HG03060 (cell line): ENCODE results near the gene THRB.

Source experiments
- ATAC-seq: cut with Tn5 transposase; IDR thresholded peaks from one replicate; pipeline ENCODE4 v1.9.1; 2021; ENCODE audit warnings: low read depth, moderate number of reproducible peaks; ENCODE audit not compliant: unreplicated experiment

Gene THRB

DNA sequence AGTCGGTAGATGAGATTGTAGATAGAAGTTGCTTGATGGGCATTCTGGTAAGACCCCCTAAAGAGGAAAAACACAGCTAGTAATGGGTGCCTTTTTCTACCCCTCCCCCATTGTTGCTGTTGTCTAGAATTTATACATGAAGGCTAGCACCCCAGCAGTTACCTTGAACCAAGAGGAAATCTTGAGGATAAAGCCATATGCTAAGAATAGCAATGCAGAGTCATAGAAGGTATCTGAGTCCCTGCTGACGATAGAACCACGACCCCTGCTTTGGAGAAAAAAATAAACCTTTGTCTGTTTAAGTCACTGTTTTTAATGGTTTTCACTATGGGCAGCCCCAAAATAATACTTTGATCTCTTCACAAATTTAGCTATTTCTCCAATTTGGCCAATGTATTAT lies 162.6 kb downstream of the THRB start:
- ATAC-seq = no peak

DNA sequence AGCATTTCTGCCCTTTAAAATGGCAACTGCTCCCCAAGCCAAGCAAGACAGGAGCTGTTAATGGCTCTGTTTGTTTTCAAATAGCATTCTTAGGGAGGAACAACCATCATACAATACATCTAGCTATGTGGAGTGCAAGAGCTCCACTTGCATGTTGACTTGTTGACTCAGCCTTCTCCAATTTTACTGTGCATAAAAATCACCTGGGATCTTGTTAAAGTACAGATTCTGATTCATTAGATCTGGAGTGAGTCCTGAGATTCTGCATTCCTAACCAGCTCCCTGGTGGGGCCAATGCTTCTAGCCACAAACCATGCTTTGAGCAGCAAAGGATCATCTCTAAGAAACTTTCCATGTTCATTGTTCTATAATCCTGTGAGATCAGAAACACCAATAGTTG lies 171.4 kb downstream of the THRB start:
- no peak for ATAC-seq

DNA sequence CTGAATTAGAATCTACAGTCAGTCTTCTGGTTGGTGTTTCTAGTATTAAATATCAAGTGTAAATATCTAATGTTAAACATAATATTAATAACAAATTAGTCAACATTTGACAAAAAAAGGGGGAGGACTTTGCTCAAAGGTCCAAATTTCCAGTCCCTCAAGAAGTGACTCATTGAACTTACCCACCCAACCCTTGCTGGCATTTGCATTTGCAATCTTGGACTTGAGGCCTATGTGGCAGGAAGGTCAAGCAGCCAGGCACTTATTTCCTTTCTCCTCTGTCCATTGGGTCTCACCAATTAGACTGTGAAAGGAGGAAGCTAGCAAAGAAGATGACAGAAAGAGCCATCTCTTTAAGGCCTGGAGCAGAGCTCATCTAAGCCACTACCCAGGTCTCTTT lies 174.0 kb downstream of the THRB start:
- ATAC-seq = no peak

DNA sequence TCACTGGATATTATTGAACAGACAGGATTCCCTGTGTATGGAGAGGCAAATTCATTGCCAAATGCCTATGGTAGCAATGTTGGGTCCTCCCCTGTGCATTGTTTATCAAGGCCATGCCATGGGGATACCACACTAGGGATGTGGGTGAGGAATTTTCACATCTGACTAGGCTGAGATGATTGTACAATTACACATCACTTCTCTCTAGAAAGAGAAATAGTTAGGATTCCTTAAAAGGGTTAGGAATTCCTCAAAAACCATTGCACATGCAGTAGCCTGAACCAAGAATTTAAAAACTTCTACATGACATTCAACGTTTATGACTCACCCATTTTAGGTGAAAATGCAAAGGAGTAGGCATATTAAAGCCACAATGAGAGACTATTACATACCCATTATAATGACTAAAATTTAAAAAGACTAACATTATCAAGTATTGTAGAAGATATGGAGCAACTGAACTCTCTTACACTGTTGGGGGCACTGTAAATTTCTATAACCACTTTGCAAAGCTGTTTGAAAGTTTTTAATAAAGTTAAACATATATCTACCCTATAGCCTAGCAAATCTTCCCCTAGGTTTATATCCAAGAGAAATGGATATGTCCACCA lies 175.9 kb downstream of the THRB start:
- ATAC-seq = no peak

DNA sequence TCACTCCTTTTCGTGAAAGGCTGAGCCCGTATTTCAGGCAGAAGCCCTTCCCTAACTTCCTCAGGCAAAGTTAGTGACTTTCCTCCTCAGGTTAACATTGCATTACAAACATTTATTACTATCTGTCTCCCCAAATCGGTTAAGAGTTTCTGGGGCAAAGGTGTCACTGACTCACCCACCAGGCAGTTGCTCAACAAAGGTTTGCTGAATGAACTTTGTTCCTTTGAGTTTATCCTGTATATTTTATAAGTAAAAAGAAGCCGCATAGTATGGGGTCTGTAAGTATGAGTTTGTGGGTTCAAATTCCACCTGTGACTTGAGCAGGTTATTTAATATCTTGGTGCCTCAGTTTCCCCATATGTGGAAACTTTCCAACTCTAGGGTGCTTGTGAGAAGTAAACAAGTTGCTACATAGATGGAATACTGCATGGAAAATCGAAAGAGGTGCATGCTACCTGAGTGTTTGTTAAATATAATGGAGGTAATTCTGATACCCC lies 177.7 kb downstream of the THRB start:
- ATAC-seq = no peak

DNA sequence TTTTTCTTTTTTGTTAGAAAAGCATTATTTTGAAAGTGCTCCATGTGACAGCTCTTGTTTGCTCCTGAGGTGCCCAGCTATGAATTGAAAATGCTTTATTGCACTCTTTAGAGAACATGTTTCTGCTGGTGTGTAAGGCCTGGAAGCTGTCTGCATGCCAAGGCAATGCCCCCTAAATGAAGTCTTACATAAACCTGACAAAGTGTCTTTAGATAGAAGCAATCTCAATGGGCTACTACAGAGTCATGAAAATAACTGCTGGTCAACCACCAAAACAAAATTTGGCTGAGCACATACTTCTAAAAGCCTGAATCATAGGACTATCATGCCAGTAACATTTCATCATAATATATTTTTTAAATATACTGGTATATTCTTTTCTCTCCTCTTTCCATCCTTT lies 178.7 kb downstream of the THRB start:
- ATAC-seq = no peak

DNA sequence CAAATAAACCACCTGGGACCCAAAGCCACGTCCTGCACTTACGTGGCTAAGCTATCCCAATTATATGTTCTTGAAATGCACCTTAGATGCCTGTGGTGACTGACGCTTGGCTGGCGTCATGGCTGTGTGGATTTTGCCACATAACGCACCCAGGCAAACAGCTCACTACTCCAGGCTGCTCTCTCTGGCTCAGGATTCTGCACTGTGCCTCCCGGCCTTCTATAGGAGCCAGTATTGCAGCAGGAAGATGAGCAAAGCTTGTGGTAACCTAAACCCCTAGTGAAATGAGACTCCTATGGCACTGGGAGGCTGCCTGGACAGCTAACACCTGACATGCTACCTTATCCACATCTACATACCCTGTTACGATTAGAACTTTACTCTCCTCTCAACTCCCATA lies 179.3 kb downstream of the THRB start:
- no peak for ATAC-seq

DNA sequence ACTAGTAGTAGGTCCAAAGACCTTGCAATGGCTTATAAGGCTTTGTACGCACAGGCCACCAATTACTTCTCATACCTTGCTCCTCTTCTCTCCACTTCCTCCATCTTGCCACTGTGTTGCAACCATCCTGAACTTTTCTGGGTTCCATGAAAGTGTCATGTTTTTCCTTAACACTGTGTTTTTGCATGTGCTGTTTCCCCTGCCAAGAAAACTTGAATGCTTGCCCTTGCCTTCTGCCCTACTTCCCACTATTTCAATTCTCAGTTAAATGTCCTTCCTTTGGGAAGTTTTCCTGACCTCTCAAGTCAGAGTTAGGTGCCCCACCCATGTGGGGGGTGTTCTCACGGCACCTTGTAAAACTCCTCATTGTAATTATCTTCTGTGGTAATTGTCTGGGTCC lies 182.8 kb downstream of the THRB start:
- no peak for ATAC-seq

DNA sequence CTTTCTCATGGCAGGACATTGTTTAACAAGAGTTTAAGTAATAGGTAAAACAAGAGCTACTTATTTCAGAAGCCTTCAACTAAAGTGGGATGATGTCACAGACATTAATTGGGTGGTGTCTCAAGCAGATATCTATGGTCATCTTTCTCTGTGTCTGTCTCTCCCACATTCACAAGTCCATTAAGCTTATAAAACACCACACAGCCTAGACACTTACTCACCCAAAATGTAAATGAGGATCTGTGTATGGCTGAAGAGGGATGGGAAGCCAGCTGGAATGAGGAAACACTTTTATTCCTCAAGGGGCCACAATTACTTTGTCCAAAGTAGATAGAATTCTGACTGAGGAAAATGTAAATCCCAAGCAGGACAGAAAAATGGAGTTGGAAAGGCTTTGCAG lies 183.8 kb downstream of the THRB start:
- ATAC-seq = no peak

DNA sequence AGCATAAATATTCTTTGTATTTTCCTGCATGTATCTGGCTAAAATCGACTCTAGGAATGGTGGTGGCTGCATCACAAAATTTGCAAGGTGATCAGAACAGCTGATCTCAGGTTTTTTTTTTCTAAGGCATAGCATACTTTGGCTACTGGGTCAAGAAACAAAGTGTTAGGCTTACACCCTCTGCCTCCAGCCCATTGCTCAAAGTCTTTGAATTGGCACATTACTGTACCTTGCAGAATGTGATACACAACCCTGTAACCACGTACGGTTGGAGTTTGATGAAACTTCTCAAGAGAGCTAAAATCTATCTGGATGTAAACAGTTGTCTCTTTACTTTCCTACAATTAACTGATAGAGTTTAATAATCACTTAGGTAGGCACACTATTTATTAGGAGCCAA lies 188.1 kb downstream of the THRB start:
- no peak for ATAC-seq

DNA sequence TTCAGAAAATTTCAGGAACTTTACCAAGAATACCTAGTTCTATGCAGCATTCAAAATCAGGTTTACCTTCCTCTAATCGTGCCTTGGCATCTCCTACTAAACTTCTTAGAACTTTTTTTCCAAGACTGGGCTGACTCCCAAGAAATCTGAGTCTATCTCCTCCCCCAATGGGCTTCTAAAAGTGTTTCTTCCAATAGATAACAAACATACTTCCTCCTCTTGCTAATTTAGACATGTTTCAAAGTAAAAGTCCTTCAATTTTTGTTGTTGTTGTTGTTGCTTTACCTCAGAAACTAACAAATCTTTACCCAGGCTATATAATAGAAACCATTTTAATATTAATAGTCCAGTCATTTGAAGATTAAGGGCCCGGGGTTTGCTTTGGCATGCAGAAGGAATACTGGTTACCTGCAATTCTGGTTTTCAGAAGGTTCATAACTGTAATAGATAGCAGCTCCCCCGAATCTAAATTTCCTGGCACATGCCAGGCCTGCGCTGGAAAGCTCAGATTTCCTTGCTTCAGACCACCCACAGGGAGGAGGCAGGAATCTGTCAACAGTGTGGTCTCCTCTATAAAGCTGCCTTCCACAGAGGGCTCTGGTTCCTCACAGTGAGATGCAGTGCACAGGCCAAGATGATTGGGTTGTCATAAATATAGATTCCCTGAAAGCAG lies 188.7 kb downstream of the THRB start:
- ATAC-seq = no peak

DNA sequence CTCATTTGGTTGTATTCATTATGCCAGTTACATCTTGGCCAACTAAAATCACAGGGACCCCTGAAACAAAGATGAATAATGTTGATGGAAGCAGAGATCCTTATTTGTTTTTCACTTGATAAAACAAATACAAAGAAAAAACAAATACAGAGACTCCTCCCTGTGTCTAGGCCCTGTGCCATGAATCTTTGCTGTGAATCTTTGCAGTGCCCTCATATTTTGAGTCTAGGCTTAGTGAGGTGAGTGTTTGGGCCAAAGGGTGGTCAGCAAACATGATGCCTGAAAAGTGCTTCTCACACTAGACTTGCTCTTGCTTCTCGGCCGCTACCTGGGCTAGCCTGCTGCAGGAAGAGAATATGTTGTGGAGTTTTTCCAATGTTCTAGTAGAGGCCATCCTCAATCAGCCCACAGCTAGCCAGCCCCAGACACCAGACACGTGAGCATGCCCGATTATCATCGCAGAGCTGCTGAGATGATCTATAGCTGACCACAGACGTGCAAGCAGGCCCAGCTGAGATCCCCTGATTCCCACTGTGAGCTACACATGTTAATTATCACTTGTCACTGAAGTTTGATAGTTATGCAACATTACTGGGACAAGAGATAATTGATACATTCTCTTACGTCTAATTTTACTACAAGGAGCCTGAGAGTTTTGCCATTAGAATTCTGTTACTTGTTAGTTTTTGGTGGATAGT lies 191.4 kb downstream of the THRB start:
- no peak for ATAC-seq

DNA sequence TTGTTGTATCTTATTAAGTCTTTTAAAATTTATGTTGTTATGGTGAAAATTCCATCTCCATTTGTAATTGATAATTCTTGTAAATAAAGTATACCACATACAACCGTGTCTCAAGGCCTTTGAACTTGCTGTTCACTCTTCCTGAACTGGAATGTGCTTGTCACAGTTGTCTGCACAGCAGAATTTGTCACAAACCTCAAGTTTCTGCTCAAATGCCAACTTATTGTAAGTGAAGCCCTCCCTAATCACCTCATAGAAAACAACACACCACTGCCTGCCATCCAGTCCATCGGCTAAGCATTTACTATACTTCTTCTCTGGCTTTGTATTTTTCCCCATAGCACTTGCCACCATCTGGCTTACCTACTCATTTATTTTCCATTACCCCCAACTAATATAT lies 192.3 kb downstream of the THRB start:
- ATAC-seq = no peak

DNA sequence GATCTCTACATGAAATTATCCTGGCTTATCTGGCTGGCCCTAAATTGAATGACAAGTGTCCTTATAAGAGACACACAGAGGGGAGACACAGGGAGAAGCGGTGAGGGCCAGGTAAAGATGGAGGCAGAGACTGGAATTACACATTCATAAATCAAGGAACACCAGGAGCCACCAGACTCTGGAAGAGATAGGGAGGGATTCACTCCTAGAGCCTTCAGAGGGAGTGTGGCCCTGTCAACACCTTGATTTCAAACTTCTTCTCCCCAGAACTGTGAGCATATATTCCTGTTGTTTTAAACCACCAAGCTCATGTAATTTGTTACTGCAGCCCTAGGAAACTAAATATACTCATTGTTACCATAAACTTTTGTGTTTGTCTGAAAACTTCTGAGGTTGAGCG lies 193.7 kb downstream of the THRB start:
- no peak for ATAC-seq

DNA sequence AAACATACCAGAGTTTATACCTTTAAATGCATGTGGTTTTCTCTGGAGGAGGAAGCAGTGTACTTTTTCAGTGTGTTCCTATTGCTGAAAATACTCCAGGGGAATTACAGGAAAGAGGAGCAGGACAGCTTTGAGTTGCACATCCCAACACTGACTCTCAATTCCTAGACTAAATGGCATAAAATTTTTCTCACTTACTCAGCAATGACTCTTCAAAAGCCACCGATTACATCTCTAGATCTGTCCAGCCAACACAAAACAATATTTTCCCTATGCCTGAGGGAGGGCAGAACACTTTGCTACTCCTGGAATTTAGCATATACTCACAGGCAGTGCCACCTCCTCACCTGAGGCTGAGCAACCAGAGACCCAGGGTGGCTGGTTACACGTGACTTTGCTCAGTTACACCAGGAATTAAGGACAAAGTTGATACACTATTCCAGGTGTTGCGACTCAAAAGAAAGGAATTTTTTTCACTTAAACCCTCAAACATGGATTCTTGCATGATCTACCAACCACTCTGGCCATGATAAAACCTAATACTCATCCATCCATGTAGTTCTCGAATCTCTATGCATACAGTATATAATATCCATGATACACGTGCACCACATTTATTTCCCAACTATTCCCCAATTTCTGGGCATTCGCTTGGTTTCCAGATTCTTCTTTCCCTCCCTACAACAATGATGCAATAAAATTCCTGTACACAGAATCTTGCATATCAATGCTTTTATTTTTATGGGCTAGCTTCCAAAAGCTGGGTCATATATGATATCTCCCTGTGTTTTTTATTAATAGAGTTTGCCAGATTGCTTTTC lies 194.6 kb downstream of the THRB start:
- ATAC-seq = no peak

DNA sequence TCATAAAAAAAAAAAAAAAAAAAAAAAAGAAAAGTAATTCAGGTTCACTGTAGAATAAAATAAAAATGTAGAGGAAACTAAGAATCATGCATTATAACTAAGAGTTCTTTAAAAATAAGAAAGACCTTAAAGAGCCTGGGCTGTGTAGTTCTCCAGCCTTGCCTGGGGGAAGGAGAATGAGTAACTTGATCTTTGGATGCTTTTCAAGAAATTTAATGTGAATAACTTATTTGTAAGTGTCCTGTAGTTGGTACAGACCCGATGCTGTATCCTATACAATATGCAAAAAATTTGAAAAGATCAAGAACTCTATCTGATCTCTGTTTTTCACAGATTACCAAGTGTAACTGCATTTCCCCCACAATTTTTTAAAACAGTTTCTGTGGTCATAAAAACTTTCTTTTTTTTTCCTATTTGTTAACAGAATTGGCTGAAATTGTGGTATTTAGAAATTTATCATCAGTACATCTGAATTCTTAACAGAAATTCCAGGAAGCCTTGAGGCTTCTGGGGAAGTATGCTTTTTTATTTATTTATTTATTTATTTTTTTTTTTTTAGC lies 195.3 kb downstream of the THRB start:
- ATAC-seq = no peak

DNA sequence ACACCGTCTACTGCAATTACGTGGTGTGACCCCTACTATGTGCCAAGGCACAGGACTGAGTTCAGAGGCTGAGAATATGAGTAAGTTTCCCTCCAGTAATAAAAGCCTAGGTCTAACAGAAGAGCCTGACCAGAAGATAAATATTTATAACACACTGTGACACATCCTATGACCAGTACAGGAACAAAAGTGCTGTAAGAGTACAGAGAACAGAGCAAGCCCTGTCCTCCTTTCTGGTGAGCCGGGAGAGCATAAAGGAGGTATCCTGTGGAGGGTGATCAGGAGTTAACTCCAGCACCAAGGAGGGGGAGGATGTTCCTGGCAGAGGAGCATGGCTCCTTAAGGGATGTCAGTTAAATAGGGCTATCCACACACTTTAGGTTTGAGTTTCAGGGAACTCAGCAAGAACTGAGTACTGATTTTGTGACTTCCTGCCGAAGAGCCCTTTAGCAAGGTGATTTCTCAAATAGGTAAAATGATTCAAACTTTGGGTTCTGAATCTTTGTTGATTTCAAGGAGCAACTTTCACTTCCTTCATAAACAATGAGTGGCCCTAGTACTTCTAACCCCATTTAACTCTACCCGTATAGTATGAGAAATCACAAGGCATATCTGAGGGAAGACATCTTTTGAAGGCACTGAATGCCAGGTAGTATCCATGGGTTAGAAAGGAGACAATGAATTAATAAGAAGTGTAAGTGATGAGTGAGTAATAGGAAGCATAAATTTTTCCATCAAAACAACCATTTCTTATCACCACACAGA lies 198.0 kb downstream of the THRB start:
- ATAC-seq = no peak

DNA sequence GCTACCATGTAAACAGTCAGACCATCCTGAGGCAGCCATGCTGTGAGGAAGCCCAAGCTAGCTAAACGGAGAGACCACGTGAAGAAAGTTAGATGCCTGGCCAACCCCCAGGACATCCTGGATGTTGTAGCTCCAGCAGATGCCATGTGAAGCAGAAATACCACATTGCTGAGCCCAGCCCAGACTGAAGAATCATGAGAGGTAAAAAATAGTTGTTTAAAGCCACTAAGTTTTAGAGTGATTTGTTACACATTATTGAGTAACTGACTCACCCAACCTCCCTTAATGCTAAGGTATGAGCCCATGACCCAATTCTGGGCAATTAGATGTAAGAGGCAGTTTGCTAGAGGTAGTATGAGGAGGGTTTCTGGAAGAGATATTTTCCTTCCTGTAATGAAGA lies 200.5 kb downstream of the THRB start:
- ATAC-seq = no peak

DNA sequence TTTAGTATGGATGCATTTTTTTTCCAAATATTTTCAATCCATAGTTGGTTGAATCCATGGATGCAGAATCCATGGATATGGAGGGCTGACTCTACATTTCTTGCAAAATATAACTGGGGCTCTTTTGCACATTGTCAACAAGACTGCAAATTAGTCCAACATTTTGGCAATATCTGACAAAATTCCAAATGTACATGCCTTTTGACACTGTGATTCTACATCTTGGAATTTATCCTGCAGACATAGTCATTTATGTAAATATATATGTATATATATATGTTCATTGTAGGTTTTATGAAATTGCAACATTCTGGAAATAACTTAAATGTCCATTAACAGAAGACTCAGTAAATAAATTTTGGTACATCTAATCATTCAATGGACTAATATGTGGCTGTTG lies 203.0 kb downstream of the THRB start:
- no peak for ATAC-seq

DNA sequence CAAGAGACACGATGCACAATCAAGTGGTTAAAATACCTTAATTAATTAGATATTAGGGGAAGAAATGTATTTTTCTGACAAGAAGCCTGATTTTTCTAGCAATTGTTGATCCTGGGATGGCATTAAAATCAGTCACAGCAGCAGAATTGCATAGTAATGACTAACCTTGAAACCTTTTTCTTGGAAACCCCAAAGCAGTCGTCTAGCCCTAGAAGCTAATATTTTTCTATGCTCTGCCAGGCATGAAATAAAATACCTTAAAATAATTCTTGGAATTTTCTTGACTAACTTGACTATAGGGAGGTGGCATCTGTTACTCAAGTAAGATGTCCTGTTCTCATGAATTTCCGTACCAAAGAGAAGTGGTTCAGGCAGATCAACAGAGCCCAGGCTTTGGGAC lies 204.1 kb downstream of the THRB start:
- no peak for ATAC-seq
